ENCODE measurements around the gene GPR156. TPM values are rescaled to one million over a fixed set of nuclear protein-coding genes. Genes with fewer than 3 reads are reported as not detected.

Gene GPR156
- total and polyA plus RNA-seq, 12 donors = 0.29 to 1.5 (median 0.59) TPM

GRCh38 chr3:120193554-120193953, 91.5 kb downstream of the GPR156 start:
- H3K36me3 ChIP-seq (replicated peaks in 1 of 2) = no peaks in the 10 kb centered on the region
- no peak overlapping the region for H3K4me3 ChIP-seq
- no peak for DNase-seq
- intact Hi-C loops (cut with DNase I) = no loop called here
- no peak for TF ChIP-seq POLR2A (IDR thresholded peaks at IDR 0.05)
- no peak for TF ChIP-seq CTCF (IDR thresholded peaks at IDR 0.05)
- no peak overlapping the region for H3K27ac ChIP-seq
- no peaks in the 10 kb centered on the region for H3K4me1 ChIP-seq (replicated peaks in 1 of 2)
- no peaks in the 10 kb centered on the region for H3K27me3 ChIP-seq
- H3K9me3 ChIP-seq (replicated peaks in 1 of 3) = no peaks in the 10 kb centered on the region

GRCh38 chr3:120192579-120192978, 92.4 kb downstream of the GPR156 start:
- intact Hi-C loops (cut with DNase I) = no loop called here
- Histone ChIP-seq H3K4me1 (replicated peaks in 1 of 2) (no peaks in the 10 kb centered on the region), H3K9me3 (replicated peaks in 1 of 3) (no peaks in the 10 kb centered on the region), H3K4me3 (no peak overlapping the region), H3K36me3 (replicated peaks in 1 of 2) (no peaks in the 10 kb centered on the region), H3K27ac (no peak overlapping the region), H3K27me3 (no peaks in the 10 kb centered on the region)
- TF ChIP-seq CTCF (IDR thresholded peaks at IDR 0.05) (no peak), POLR2A (IDR thresholded peaks at IDR 0.05) (no peak)
- 84 to 94% (median 87%) methylated on average over 2 to 3 of the region's 3 CpGs for whole genome bisulfite sequencing, 4 donors
- no peak for DNase-seq

- 88 to 100% (median 95%) methylated on average over 1 of the region's 1 CpG for WGBS, 4 donors
- H3K4me3 ChIP-seq = no peak overlapping the region
- no peaks in the 10 kb centered on the region for H3K9me3 ChIP-seq (replicated peaks in 1 of 3)
- DNase-seq = no peak
- no peak overlapping the region for H3K27ac ChIP-seq
- TF ChIP-seq POLR2A (IDR thresholded peaks at IDR 0.05) = no peak
- no peak for TF ChIP-seq CTCF (IDR thresholded peaks at IDR 0.05)
- no peaks in the 10 kb centered on the region for H3K4me1 ChIP-seq (replicated peaks in 1 of 2)
- no peaks in the 10 kb centered on the region for H3K36me3 ChIP-seq (replicated peaks in 1 of 2)
- intact Hi-C loops (cut with DNase I) = no loop called here
- H3K27me3 ChIP-seq = no peaks in the 10 kb centered on the region
These were observed 92.9 kb downstream of the GPR156 start for GRCh38 chr3:120192159-120192558.

- Histone ChIP-seq H3K4me3 (no peak overlapping the region), H3K4me1 (replicated peaks in 1 of 2) (no peaks in the 10 kb centered on the region), H3K27me3 (no peaks in the 10 kb centered on the region), H3K36me3 (replicated peaks in 1 of 2) (no peaks in the 10 kb centered on the region), H3K27ac (no peak overlapping the region), H3K9me3 (replicated peaks in 1 of 3) (no peaks in the 10 kb centered on the region)
- intact Hi-C loops (cut with DNase I) = no loop called here
- whole genome bisulfite sequencing, 4 donors = 86 to 91% (median 89%) methylated on average over 7 of the region's 7 CpGs
- DNase-seq = peak in 2 of 7 donors; percentile 29 to 41
- TF ChIP-seq POLR2A (IDR thresholded peaks at IDR 0.05) (no peak), CTCF (IDR thresholded peaks at IDR 0.05) (peak in 5 of 6 experiments; percentile 5 to 41 (median 29))
These were observed 102.2 kb downstream of the GPR156 start for GRCh38 chr3:120182613-120183511.

All from adrenal gland (tissue), 12 donors.